OCI-LY7 (cell line): Measurements from ENCODE around the gene INPP5F.

Source experiments
- EZH2phosphoT487 ChIP-seq: fragments of 200-600 bp; sonication (generic); IDR thresholded peaks from 2 replicates; pipeline ENCODE4 v1.6.1; 2018; ENCODE audit warnings: low read depth, borderline replicate concordance, mild to moderate bottlenecking, mixed run types, antibody characterized with exemption, low read length, moderate library complexity, mixed read lengths
- TF ChIP-seq, protein P1 (sequence below): fragments of 200-600 bp; sonication (generic); conservative IDR thresholded peaks from 2 replicates; pipeline ENCODE4 v1.5.1; 2014; ENCODE audit warnings: mild to moderate bottlenecking, antibody characterized with exemption, low read length, moderate library complexity, mixed read lengths

DNA sequence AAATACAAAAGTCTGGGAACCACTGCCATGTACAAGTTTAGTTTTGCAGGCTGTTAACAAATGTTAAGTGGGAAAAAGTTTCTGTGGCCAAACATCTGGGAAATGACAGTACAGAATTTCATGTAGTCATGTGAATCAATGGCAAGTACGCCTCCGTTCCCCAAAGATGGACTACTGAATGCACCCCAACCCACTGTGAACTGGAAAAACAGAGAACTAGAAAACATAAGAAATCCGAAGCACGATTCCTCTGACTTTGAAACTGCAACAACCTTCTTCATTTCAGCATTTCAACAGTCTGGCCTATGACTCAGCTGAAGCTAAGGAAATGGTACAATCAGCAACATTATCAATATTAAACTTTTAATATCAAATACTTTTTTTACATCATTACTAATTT lies 105.0 kb downstream of the INPP5F start:
- TF ChIP-seq, protein P1, sequence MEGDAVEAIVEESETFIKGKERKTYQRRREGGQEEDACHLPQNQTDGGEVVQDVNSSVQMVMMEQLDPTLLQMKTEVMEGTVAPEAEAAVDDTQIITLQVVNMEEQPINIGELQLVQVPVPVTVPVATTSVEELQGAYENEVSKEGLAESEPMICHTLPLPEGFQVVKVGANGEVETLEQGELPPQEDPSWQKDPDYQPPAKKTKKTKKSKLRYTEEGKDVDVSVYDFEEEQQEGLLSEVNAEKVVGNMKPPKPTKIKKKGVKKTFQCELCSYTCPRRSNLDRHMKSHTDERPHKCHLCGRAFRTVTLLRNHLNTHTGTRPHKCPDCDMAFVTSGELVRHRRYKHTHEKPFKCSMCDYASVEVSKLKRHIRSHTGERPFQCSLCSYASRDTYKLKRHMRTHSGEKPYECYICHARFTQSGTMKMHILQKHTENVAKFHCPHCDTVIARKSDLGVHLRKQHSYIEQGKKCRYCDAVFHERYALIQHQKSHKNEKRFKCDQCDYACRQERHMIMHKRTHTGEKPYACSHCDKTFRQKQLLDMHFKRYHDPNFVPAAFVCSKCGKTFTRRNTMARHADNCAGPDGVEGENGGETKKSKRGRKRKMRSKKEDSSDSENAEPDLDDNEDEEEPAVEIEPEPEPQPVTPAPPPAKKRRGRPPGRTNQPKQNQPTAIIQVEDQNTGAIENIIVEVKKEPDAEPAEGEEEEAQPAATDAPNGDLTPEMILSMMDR, result no peak
- no peak for TF ChIP-seq EZH2phosphoT487
